Measurements from ENCODE around the gene NKAIN4. TPM values are rescaled to one million over a fixed set of nuclear protein-coding genes. Genes with fewer than 3 reads are reported as not detected.

NKAIN4 gene
- total and polyA plus RNA-seq, 7 donors = not detected

DNA sequence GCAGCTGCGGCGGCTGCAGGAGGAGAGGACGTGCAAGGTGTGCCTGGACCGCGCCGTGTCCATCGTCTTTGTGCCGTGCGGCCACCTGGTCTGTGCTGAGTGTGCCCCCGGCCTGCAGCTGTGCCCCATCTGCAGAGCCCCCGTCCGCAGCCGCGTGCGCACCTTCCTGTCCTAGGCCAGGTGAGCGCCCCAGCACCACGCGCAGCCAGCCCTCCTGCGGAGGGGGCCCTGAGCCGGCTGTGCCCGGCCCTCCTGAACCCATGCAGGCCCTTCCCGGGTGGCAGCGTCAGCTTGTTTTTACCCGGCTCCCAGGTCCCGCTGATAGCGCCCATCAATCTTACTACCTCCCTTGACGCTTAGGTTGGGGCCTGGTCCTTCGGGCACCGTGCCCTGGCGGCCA lies 14.8 kb downstream of the NKAIN4 start:
- no peaks in the 10 kb centered on the region for H3K9me3 ChIP-seq
- no peak for TF ChIP-seq CTCF (IDR thresholded peaks at IDR 0.05)
- intact Hi-C loops (cut with DNase I) = no loop called here
- no peaks in the 10 kb centered on the region for H3K4me1 ChIP-seq
- H3K36me3 ChIP-seq (ENCODE audit: insufficient read depth in 1 of 2, low read depth in 1 of 2) = no peaks in the 10 kb centered on the region
- peaks cover 0 to 59% (median 0%) of the 10 kb centered on the region in 3 donors for H3K27me3 ChIP-seq (ENCODE audit: insufficient read depth in 3 of 3, low read length in 2 of 3)
- no peak for ATAC-seq
- no peak overlapping the region for H3K27ac ChIP-seq
- 76 to 80% (median 76%) methylated on average over 25 to 30 of the region's 30 CpGs for WGBS, 3 donors
- DNase-seq = no peak
- no peak overlapping the region for H3K4me3 ChIP-seq

- Histone ChIP-seq H3K27me3 (ENCODE audit: insufficient read depth in 3 of 3, low read length in 2 of 3) (peaks cover 0 to 62% (median 0%) of the 10 kb centered on the region in 3 donors), H3K4me1 (no peaks in the 10 kb centered on the region), H3K9me3 (no peaks in the 10 kb centered on the region), H3K36me3 (ENCODE audit: insufficient read depth in 1 of 2, low read depth in 1 of 2) (no peaks in the 10 kb centered on the region), H3K4me3 (no peak overlapping the region), H3K27ac (no peak overlapping the region)
- intact Hi-C loops (cut with DNase I) = no loop called here
- DNase-seq (no peak), ATAC-seq (no peak)
- no peak for TF ChIP-seq CTCF (IDR thresholded peaks at IDR 0.05)
- WGBS, 3 donors = 22 to 32% (median 30%) methylated on average over 12 to 16 of the region's 16 CpGs
Observed at GRCh38 chr20:63238514-63239125, 15.6 kb downstream of the NKAIN4 start.

GRCh38 chr20:63238031-63238430 lies 16.2 kb downstream of the NKAIN4 start:
- WGBS, 3 donors = 48 to 56% (median 49%) methylated on average over 8 to 10 of the region's 10 CpGs

GRCh38 chr20:63236116-63236837 lies 18.0 kb downstream of the NKAIN4 start:
- H3K27ac ChIP-seq = no peak overlapping the region
- no peaks in the 10 kb centered on the region for H3K36me3 ChIP-seq (ENCODE audit: insufficient read depth in 1 of 2, low read depth in 1 of 2)

More at GRCh38 chr20:63238031-63238430, 16.2 kb downstream of the NKAIN4 start:
- H3K4me1 ChIP-seq = no peaks in the 10 kb centered on the region
- no peaks in the 10 kb centered on the region for H3K36me3 ChIP-seq (ENCODE audit: insufficient read depth in 1 of 2, low read depth in 1 of 2)
- no peak overlapping the region for H3K27ac ChIP-seq
- no peak overlapping the region for H3K4me3 ChIP-seq
- peaks cover 0 to 61% (median 0%) of the 10 kb centered on the region in 3 donors for H3K27me3 ChIP-seq (ENCODE audit: insufficient read depth in 3 of 3, low read length in 2 of 3)
- TF ChIP-seq CTCF (IDR thresholded peaks at IDR 0.05) = no peak
- DNase-seq = no peak
- intact Hi-C loops (cut with DNase I) = no loop called here
- no peaks in the 10 kb centered on the region for H3K9me3 ChIP-seq
- ATAC-seq = no peak

More at GRCh38 chr20:63236116-63236837, 18.0 kb downstream of the NKAIN4 start:
- Histone ChIP-seq H3K4me3 (no peak overlapping the region), H3K27me3 (ENCODE audit: insufficient read depth in 3 of 3, low read length in 2 of 3) (peaks cover 0 to 78% (median 2%) of the 10 kb centered on the region in 3 donors), H3K9me3 (no peaks in the 10 kb centered on the region), H3K4me1 (no peaks in the 10 kb centered on the region)
- ATAC-seq (no peak), DNase-seq (no peak)
- TF ChIP-seq CTCF (IDR thresholded peaks at IDR 0.05) = no peak
- 75 to 77% (median 76%) methylated on average over 23 to 26 of the region's 26 CpGs for WGBS, 3 donors
- intact Hi-C loops (cut with DNase I) = no loop called here
